Activated gamma-delta T cell treated with anti-CD3 and anti-CD28 coated beads, Interleukin-2, amount 50 U/mL, for 16 hours (primary cell): ENCODE measurements around the gene TUT1.
"Not testable (repeated sequence)": the region's sequence is repeated elsewhere in the genome, so short reads cannot be mapped to it uniquely, and the experiment has no call there.

Experiments used
- DNase-seq: peaks from one replicate; pipeline ENCODE4 v3.0.0-alpha.2; 2020; ENCODE audit warnings: low read depth

The TUT1 gene

GRCh38 chr11:62555464-62556107, 35.7 kb downstream of the TUT1 start:
- DNase-seq, result no peak

GRCh38 chr11:62554387-62555167, 36.7 kb downstream of the TUT1 start:
- DNase-seq, result no peak

- DNase-seq, result no peak
Observed at GRCh38 chr11:62553839-62554361, 37.4 kb downstream of the TUT1 start.

GRCh38 chr11:62553080-62553838, 38.1 kb downstream of the TUT1 start:
- no peak for DNase-seq

GRCh38 chr11:62552485-62553079, 38.7 kb downstream of the TUT1 start:
- DNase-seq, result no peak

- not testable (repeated sequence) for DNase-seq
Observed at GRCh38 chr11:62550478-62550877, 40.8 kb downstream of the TUT1 start.

- no peak for DNase-seq
Observed at GRCh38 chr11:62548545-62549335, 42.6 kb downstream of the TUT1 start.

GRCh38 chr11:62547691-62548281, 43.5 kb downstream of the TUT1 start:
- DNase-seq, result no peak

- no peak for DNase-seq
Observed at GRCh38 chr11:62546929-62547625, 44.2 kb downstream of the TUT1 start.

- no peak for DNase-seq
Observed at GRCh38 chr11:62546244-62546928, 44.9 kb downstream of the TUT1 start, which contains the start of gene AHNAK. Gene AHNAK (minus strand): TSS chr11:62546806. CDS start chr11:62536098, 10,708 bp downstream.

- DNase-seq, result no peak
Observed at GRCh38 chr11:62545437-62546243, 45.7 kb downstream of the TUT1 start.

- no peak for DNase-seq
Observed at GRCh38 chr11:62544581-62545436, 46.5 kb downstream of the TUT1 start.

GRCh38 chr11:62543680-62544444, 47.5 kb downstream of the TUT1 start:
- no peak for DNase-seq

GRCh38 chr11:62542750-62543567, 48.4 kb downstream of the TUT1 start:
- peak; percentile 58 for DNase-seq

- DNase-seq, result no peak
Observed at GRCh38 chr11:62542111-62542745, 49.1 kb downstream of the TUT1 start.
